GM19467 (cell line): ENCODE measurements around the gene SFN.
"Not testable (repeated sequence)": the region's sequence is repeated elsewhere in the genome, so short reads cannot be mapped to it uniquely, and the experiment has no call there.

Experiments used
- ATAC-seq: cut with Tn5 transposase; IDR thresholded peaks from one replicate; pipeline ENCODE4 v1.9.1; 2021; ENCODE audit warnings: mild to moderate bottlenecking, moderate library complexity; ENCODE audit not compliant: unreplicated experiment

SFN gene

DNA sequence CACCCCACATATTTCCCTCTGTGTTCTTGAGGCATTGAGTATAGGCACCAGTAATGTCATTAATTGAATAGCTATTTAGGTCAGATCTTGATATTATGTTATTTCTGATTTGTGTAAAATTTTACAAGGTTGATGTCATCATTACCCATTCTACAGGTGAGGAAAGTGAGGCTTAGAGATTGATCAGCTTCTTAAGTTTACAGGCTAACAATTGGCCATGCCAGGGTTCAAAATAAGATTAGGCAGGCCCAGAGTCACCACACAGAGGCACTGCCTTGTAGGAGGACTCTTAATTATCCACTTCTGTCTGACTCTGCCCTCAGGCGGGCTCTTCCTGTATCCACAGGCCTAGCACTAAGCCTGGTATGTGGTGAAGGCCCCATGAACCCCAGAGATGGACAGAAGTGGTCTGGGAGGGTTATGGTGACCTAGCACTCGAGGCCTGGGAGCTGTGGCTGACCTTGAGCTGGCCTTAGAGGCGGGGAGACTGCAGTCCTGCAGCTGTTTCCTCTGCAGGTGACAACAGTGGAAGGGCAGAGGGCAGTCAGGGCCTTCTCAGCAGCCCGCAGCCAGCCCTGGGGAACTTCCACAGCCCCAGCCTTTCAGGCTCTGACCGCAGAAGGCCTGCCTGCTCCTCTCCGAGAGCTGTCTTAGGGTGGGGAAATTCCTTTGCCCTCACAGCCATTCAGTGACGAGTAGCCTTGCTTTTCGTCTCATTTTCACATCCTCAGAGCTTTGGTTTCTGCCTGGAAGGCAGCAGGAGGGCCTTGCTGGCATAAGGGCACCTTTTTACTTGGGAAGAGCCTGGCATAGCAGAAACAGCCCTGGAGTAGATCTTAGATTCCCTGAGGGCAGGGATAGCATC is 24.2 kb upstream of the SFN start:
- peak; percentile 80 for ATAC-seq

DNA sequence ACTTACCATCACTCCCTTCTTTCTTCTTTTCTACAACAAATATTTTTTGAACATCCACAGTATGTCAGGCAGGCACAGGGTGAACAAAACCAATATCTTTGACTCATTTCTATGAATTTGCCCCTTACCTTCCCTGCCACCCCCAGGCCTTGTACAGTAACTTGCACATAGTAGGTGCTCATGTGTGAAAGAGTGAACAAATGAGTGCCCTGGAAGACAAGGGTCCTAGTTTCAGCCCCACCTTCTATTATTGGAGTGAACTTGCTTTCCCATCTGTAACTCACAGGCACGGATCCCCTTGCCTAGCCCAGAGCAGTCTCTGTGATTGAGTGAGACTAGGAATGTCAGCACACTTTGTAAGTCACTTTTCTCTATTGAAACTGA is 23.6 kb upstream of the SFN start:
- ATAC-seq = no peak

DNA sequence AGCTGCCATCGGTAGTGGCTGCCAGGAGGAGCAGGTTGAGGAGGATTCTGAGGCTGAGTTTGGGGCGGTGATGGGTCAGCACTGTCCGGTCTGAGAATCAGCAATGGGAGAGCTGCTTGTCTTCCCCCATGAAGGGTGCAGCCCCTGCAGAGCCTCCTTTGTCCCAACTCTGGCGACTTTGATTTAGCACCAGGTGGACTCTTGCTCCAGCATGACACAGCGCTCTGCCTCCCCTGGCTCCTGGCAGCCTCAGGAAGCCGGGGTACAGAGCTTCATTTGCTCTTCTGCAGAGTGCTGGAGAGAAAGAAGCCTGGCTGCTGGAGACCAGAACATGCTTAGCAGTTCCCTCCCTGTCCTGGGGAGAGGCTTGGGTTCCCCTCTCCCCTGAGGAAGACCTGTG is 23.2 kb upstream of the SFN start:
- no peak for ATAC-seq

- no peak for ATAC-seq
Observed at GRCh38 chr1:26844424-26845196, 18.3 kb upstream of the SFN start.

DNA sequence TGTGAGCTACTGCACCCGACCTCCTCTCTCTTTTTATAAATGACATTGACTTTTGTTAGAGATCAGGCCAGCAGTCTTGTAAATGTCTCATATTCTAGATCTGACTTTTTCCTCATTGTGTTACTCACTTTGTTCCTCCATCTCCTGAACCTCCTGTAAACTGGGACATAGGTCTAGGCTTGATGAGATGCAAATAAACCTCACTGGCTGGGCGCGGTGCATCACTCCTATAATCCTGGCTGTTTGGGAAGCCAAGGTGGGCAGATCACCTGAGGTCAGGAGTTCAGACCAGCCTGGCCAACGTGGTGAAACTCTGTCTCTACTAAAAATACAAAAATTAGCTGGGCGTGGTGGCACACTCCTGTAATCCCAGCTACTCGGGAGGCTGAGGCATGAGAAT is 15.1 kb upstream of the SFN start:
- not testable (repeated sequence) for ATAC-seq

- ATAC-seq = no peak
Observed at GRCh38 chr1:26848499-26848898, 14.4 kb upstream of the SFN start.

DNA sequence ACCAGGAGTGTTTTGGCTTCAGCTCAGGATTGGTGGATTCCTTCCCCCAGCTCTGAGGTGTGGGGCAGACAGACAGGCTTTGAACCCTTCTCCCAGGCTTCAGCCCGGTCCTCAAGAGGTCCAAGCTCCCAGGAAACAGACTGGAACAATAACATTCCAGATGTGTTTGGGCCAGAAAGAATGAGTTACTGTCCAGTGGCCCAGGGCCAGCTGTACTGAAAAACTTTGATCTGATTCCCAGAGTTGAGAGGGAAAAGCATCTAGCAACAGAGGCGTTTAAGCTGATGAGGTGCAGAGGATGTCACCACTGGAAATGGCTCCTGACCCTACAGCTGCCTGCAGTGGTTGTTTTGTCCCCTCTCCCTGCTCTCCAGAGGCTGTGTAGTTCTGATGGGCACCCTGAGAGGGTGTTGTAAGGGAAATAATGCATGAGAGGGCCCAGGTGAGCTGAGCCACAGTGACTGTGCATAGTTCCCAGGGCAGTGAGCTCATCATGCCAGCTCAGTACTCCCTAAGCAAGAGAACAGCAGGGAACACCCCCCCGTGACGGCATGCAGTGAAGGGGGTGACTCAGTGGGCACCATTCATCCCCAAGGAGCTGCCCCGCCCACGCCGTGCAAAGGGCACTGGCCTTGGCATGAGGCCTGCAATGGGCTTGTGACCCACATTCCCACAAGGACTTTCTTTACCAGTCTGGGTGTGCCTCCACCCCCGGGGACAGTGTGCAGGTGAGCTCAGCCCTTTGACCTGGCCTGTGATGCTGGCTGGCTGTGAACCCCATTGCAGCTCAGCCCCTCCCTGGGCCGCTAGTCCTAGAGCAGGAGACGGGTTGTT is 13.8 kb upstream of the SFN start:
- ATAC-seq = no peak

- ATAC-seq = no peak
Observed at GRCh38 chr1:26851106-26851684, 11.8 kb upstream of the SFN start.

DNA sequence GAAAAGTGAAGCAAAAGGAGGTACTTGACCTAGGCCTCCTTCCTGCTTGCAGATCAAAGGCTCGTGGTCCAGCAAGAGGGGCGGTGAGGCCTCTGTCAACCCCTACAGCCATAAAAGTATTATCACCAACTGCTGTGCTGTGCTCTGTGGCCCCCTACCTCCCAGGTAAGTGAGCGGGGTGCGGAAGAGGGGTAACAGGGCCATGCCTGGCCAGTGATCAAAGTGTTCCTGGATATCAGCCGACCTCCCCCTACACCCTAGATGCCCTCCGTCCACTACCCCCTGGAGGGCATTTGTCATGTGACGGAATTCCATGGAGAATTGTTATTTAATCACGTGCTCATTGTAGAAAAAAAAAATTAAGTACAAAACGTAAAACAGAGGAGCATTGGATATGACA is 10.2 kb upstream of the SFN start:
- no peak for ATAC-seq

GRCh38 chr1:26853156-26853555 is 9.8 kb upstream of the SFN start:
- no peak for ATAC-seq

DNA sequence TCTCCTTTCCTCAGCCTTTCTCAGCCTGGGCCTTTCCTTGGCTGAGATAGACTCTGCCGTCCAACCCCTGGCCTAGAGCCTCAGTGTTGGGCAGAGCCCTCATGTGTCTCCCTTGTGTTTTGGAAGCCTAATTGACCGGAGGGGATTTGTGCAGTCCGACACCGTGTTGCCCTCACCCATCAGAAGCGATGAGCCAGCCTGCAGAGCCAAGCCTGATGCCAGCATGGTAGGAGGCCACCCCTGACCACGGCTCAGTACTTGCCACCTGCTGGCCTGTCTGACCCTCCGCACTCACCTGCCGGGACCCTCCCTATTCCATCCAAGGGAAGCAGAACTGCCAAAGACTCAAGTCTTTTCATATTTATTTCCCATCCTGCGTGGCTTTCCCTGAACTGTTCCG is 9.3 kb upstream of the SFN start:
- ATAC-seq = no peak

- no peak for ATAC-seq
Observed at GRCh38 chr1:26854906-26855305, 8.0 kb upstream of the SFN start.

DNA sequence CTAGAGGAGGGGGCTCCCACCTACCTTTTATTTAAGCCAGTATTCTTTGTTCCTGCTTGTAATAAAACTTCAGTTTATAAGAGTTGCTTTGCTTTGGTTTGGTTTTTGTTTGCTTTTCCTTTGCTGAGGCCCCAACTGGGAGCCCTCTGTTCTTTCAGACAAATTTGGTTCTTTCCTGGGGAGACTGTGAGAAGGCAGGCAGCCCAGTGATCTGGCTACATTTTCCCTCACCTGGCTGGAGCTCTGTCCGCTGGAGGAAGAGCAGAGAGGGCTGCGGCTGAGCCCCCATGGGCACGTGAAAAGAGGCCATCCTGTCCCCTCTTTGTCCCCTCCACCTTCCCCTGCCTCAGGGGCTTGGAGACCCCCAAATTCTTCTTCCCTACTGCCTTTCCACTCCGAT is 7.3 kb upstream of the SFN start:
- no peak for ATAC-seq

DNA sequence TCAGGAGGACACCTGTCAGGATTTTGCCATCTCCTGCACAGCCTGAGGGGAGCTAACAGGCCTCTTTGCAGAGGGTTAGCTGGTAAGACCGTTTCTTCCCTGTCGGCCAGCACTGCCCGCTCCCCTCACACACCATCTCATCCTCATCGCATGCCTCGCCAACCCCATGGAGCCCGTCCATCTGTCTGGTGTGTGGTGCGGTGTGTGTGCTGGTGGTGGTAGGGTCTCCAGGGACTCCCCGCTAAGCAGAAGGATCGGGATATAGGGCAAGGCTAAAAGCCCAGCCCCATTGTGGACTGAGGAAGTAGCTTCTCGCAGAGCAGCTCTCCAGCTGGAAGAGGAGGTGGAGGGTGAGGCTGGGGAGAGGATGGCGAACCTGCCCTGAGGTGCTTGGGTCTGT is 6.8 kb upstream of the SFN start:
- ATAC-seq = no peak

DNA sequence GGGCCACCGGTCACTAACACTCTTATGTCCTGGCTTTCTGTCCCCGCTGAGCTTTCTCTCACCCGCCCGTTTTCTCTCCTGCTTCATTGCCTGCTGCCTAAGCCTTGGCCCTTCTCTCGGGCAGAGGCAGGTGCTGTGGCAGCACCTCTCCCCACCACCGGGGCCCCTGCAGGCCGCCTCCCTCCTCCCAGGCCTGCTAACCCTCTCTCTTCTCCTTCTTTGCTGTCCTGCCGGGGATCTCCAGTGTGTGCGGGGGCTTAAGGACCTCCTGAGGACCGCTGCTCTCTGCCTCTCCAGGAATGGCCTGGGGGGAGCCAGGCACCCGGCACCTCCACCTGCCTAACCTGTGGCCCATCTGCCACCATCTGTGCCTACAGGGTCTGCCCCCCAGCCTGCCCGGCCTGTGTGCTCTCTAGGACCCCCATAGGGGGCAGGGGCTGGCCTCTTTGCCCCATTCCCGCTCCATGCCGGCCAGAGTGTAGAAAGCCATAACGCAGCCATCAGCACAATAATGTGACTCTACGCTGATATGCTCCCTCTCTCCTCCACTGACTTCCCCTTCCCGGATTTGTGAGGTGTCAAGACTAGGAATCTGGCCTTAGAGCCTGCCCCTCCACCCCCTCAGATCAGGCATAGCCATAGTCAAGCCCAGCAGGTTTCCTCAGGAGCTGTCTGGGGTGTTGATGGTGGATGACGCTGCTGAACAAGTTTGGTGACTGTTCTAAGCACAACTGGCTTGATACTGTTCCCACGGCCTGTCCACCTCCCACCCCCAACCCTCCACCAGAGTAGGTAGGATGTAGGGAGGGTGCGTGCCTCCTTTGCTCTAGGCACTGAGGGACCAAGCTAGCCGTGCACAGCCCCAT is 6.1 kb upstream of the SFN start:
- no peak for ATAC-seq

DNA sequence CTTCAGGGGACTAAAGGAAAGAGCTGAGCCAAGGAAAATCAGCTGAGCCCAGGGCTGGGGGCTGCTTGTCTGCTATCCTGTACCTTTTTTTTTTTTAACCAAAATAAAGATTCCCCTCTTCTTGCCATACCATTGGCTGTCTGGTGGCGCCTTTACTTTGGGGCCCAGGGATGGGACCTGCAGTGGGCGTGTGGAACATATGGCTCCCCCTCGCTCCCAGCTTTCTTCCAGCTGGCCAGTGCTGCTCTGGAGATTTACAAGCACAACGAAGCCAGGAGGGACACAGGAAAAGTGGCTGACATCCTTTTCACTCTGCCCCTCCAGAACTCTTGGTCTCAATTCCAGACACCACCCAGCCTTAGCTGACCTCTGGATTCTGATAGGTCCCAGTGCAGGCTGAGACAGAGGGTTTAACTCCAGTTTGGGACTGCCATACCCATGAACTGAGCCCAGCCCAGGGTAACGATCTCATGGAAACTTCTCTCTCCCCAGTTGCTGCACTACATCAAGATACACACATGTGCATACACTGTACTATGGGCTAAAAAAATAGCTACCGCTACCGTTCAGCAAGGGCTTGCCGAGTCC is 5.4 kb upstream of the SFN start:
- no peak for ATAC-seq

DNA sequence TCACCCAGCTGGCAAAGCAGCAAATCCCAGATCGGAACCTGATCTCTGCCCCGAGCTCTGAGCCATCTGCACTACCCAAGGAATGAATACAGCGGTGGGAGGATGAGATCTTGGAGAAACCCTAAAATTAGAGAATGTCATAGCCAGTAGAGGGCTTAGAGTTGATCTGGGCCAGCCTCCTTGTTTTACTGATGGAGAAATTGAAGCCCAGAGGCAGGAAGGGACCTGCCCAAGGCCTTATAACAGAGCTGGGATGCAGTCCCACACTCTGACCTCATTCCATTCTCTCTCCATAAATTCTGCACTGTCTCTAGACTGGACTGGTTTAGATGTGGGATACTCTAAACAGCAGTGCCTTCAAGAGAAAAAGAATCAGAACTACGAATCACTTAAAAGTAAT is 4.8 kb upstream of the SFN start:
- ATAC-seq = no peak

- ATAC-seq = no peak
Observed at GRCh38 chr1:26858891-26859640, 3.9 kb upstream of the SFN start.

GRCh38 chr1:26861286-26861701 is 1.7 kb upstream of the SFN start:
- ATAC-seq = no peak
